GM18517 (cell line): ENCODE results near the gene RBM20.
A peak's percentile ranks its signal among the peaks of the same experiment; 100 is the strongest.

Experiments
- ATAC-seq: cut with Tn5 transposase; IDR thresholded peaks from one replicate; pipeline ENCODE4 v1.9.1; 2021; ENCODE audit warnings: mild to moderate bottlenecking, moderate library complexity; ENCODE audit not compliant: unreplicated experiment

Gene RBM20

DNA sequence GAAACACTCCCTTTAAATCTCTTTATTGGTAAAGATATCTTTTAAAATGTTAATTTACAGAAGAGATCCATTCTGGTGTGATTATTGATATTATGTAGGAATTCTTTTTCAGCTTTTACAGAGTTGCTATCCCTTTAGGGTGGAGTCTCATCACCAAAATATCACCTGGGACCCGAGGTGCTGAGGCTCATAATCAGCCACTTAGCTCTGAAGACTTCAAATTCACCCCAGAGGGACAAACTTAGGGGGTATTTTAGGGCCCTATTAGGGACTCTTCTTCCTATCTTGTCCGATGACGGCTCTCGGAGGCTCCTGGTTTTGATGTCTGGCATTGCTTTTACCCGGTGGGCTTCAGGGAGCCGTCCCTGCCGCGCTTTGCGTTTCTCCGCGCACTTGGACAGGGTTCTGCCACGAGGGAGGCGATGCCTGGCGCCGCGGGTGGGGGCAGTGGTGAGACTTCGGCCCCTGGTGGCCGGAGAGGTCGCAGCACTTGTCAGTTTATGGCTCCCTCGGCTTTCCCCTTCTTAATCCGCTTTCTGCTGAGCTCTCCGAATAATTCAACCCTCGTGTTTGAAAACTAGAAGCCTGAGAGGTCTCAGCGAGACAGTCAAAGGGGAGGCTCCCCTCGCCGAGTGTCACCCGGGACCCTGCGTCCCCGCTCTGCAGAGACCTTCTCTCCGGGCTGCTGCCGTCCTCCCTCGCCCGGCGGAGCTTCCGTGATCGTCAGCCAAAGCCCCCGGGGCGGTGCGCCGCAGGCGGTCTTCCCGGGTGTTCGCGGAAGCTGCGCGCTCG lies 27.8 kb downstream of the RBM20 start:
- ATAC-seq, result peak; percentile 99

DNA sequence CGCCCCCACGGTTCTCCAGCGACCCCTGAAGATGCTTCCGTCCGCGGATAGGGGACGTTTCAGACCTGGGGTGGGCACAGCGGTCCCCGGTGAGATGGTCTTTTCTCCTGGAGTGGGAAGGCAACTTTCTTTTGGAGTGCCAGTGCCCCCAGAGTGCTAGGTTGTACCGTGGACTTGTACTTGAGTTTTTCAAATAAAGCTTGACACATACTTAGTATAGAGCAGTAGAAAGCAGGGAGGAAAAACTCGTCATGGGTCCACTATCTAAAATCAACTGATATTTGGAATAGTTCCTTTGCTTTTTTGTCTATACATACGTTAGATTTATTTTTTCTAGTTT lies 28.4 kb downstream of the RBM20 start:
- ATAC-seq, result peak; percentile 32

DNA sequence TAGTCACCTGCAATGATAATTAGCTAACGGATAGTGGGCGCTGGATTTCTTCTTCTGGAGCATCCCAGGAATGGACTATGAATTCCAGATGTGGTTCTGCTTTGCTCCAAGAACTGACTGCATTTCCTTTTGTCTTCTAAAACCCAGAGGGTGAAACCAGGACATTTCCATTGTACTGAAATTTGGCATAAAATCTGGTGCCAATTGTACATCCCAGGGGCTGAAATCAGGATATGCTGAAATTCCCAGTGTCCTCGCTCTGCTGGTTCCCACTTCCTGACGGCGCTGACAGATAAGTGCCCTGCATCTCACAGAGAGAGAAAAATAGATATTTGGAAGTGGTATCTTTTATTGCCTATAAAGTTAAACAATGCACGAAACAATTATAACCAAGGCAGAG lies 31.9 kb downstream of the RBM20 start:
- ATAC-seq, result no peak

DNA sequence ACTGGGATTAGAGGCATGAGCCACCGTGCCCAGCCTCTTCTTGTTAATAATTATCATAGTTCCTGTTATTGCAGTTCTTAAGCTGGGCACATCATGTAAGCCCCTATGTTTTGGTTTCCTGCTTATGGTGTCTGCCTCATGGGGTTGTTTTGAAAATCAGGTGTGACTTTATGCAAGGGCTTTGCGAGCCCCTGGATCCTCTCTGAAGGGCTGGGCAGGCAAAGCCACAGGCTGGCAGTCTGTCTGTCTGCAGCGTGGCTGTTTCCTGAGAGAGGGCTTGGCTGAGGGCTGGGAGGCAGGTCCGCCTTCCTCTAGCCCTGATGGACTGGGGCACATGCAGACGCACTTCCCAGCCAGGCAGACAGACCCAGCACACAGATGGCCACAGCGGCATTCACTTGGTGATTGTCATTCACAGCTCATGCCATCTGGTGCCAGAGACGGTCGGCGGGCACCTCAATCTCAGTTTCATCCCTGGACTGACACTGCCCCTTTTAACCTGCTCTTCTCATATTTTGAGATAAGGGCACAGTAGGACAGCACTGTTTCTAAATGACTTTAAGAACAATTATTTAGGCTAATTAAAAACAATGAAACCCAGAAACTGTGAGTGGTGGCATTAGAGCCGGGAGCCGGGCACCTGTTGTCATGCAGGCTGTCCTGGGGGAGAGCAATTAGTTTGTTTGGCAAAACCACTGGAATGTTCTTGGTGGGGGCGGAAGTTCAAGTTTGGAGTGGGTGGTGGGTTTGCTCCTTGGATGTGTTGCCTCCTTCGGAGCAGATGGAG lies 35.5 kb downstream of the RBM20 start:
- no peak for ATAC-seq

DNA sequence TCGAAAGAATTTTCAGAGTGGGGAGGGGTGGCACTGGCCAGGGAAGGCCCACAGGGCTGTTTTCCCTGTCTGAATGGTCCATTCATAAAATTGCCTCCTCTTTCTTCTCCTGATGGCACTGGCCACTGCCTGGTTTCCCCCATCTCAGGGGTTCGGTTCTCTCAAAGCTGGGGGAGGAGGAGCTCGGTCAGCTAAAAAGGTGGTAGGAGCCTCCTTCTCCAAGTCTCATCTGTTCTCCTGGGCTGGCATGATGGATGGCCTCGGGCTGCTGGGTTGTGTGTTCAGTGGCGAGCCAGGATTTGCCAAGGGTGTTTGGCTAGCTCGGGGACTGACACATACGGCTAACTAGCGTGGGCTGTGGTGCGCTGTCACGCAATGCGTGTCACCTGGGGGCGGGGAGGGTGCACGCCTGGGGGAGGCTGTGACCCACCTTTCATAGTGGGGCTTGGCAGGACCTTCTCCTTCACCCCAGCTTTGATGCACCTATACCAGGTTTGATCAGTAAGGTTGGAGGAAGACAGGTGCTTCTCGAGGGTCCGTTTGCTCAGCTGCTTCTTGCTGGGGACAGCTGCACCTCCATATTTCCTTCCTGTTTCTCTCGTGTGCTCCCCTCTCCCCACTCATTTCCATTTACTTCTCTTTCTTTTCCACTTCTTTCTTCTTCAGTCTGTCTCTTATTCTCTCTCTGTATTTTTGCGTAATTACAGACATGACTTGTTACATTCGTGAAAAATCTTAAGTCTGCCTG lies 36.3 kb downstream of the RBM20 start:
- no peak for ATAC-seq

DNA sequence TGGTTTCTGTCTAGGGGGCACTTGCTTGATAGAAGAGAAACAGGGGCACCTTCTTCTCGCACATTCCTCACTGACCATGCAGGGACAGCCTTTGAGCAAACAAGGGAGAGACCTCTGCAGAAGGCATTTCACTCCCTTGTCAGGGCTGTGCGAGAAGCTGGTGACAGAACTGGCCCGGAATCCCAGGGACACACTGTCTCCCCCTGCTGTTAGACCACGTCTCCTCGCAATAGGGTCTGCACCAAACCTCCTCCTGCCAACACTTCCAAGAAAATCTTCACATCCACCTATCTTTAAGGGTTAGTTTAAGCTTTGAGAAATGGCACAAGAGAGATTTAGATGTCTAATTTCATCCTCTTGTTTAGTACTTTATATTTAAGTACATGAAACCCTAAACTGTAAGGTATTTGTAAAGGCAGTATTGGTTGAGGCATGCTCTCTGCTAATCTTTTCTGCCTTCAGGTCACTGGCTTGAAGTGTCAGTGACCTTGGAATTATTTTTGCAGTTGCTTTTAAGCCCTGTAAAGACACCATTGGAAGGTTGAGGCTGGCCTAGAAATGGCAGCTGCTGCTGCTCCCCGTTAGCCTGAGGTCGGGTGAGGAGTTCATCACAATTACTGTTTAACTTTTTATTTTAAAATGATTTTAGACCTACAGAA lies 37.0 kb downstream of the RBM20 start:
- no peak for ATAC-seq

DNA sequence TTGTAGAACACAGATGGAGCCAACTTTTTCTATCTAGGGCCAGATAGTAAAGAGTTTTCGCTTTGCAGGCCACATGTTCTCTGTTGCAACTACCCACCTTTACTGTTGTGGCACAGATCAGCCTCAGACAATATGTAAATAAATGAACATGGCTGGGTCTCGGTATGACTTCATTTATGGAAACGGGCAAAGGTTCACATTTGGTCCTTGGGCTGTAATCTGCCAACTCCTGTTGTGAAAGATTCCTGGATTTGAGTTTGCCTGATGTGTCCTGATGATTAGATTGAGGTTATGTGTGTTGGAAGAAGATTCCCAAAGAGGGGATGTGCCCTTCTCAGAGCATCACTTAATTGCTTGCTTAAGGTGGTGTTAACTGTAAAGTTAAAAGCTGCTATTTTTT lies 38.2 kb downstream of the RBM20 start:
- ATAC-seq, result no peak

DNA sequence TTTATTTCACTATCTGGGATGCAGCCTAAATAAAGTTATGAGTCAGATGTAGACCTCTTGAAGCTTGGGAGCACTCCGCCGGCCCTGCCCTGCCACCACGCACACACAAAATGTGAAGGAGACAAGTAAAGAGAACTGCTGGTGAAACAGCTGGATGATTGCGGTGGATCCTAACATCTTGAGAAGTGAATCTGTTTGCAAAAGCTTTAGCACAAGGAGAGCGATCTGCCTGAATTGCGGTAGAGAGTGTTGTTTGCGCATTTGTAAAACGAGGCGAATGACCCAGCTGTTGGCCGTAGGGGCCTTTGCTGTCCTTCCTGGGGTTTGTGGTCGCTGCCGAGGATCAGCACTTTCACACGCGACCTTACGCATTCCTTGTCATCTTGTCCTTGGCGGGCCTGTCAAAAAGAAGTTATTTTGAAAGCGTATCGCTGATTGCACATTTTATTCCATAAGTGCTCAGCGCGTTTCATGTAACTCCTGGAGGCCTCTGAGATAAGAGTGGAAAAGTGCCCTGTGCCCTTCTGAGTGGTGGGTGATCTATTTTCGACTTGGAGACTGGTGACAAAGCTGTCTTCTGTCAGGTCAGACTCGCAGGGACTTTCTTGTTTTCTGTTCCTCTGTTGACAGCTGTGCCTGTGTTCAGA lies 40.8 kb downstream of the RBM20 start:
- no peak for ATAC-seq

DNA sequence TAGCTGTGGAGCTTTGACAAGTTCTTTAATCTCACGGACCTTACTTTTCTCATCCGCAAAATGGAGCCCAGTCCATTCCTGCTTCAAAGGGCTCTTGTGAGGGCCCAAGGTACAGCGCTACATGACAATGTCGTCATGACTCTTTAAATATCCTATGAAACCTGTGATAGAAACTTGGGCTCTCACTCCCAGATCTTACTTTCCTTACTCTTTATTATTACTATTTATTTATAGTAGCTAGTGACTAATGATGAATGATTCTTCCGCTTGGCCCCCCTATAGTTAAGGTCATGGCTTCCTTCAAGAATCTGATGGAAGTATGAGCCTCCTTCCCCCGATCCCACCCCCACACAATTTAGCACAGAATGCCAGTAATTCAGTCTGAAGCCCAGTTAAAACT lies 41.9 kb downstream of the RBM20 start:
- no peak for ATAC-seq

DNA sequence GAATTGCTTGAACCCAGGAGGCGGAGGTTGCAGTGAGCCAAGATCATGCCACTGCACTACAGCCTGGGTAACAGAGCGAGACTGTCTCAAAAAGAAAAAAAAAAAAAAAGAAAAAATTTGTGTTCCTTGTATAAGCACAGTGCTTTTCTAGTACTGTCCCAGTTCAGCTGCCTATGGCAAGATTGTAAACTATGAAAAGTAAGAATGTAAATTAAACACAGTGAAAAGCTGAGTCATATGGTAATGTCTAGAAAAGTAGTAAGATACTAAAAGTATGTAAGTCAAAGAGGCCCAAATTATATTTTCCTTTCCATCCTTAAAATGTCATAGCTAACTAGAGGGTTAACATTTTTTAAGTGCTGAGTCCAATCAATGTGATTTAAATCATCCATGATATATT lies 42.8 kb downstream of the RBM20 start:
- no peak for ATAC-seq

DNA sequence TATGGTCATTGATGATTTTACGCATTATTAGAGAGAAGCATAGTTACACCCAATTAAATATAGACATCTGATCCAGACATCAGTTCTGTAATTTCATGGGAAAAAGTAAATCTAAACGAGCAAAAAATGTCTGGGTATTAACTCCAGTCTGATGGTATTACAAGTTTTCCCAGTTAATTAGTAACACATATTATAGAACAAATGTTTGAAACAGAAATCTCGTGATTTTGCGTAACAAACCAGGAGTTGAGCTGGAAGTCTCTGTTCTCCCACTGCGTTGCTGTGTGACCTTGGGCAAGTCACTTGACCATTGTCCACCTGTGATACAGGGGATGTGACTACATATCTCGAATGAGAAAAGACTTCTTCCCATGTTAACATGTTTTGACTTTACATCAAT lies 43.3 kb downstream of the RBM20 start:
- no peak for ATAC-seq

DNA sequence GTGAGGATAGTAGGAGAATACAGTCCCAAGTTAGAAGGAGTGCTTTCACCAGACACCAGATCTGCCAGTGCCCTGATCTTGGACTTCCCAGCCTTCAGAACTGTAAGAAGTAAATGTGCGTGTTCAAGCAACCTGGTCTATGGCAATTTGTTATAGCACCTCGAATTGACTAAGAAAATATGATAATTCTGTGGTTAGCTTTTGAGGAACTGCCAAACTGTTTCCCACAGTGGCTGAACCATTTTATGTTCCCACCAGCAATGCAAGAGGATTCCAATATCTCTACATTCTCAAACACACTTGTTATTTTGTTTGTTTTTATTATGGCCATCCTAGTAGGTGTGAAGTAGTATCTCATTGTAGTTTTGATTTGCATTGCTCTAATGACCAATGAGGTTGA lies 47.0 kb downstream of the RBM20 start:
- ATAC-seq, result no peak

DNA sequence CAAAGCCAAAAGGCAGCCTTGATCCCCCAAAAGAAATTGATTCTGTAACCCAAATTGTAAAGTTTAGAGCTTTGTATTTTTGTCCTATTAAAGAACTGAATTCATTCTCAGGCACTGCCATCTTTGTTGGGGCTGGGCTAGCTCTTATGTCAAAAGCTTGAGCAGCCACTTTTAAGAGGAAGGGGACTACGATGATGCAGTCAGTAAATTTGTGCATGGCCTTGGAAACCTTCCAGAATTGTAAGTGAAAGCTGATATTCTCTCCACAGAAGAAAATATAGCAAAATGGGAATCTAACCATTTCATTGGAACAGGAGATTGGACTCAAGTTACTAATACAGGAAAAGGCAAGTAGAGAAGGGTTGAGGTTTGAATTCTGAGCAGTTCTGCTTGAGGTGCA lies 50.1 kb downstream of the RBM20 start:
- ATAC-seq, result no peak

DNA sequence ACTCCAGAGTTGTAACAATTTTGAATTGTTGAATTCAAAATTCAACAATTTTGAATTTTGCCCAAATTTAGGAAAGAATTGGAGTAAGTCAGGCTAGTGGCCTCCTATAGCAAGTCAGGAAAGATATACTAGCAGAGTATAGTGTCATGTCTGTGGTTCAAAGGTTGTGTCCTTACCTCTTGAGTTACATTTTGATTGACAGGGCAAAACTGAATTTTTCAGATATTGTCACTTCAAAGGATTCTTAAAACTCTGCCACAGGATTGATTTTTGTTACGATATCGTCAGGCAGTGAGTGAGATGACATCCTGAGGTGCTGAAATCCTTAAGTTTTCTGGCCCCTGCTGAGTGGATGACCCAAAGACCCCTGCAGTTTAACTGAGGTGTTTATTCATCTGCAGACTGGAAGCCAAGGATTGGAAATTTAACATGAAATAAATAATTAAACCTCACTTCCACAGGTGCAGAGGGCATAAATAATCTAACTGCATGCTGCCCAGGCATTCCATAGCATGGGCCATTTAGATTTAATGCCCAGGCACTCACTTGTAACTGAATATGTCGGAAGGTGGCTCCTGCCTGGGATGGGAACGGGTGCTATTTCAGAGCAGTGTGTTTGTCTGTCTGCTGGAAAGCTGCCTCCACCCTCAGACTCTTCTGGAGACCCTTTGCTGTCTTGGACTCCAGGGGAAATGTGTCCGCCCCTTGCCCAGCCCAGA lies 50.8 kb downstream of the RBM20 start:
- no peak for ATAC-seq

DNA sequence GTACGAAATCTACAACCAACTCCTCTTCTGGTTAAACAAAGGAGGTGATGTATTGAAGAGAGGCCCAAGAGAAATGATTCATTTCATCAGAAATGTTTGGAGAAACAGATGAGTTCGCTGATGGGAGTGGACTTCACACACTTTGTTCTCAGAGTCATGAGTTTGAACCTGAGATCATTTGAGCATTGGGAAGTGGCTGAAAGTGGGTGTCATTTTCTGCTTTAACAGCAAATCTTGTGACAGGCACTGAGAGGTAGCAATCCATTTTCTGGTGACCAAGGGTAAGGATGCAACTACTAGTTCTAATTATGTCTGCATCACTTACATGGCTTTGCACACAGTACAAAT lies 51.4 kb downstream of the RBM20 start:
- ATAC-seq, result no peak

DNA sequence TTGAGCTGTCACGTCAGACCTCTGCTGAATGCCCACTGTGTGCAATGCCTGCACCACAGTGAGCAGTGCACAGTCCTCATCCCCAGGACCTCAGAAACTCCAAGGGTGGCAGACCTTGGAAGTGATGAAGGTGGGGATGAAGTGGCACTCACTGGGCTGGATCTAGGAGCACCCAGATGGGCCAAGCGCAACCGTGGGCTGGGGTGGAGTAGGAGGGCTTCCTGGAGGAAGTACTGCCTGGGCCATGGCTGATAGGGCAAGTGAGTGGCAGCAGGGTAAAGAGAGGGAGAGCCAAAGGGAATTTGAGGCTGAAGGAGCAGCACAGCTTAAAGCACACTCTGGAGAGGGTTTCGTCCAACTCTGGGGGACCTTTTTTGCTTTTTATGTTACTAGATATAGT lies 52.3 kb downstream of the RBM20 start:
- ATAC-seq, result no peak

DNA sequence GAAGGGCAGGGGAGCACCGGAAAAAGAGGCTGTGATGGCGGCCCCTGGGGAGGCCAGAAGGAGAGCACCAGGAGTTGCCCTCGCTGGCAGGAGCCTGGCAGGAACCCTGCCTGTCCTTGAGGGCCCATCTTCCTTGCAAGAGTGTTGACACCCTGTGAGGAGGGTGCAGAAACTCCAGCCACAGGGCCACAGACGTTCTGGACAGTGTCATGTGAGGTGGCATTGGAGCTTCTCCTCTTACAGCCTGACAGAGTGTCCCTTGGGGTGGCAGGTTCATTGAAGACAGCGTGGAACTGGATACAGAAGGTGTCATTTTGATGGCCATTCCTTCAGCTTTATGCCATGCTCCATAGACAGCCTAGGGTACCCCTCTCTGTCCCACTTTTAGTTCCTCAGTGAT lies 54.2 kb downstream of the RBM20 start:
- no peak for ATAC-seq

DNA sequence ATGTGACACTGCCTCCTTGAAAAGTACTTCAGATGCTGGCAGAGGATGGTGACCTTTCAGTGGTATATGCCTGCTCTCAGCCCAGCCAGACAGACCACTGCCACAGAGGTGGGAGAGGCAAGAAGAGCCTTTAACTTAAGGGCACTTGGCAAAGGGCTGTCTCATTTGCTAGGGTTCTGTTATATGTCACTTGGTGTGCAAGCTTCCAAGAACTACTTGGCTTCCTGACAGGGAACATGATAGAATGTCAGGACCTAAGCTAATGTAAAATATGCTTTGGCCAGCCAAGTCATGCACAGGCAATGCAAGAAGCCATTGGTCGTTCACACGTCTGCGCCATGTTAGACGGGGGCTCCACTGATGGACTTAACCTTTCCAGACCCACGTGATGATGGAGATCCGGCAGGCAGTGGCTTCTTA lies 54.7 kb downstream of the RBM20 start:
- ATAC-seq, result no peak

DNA sequence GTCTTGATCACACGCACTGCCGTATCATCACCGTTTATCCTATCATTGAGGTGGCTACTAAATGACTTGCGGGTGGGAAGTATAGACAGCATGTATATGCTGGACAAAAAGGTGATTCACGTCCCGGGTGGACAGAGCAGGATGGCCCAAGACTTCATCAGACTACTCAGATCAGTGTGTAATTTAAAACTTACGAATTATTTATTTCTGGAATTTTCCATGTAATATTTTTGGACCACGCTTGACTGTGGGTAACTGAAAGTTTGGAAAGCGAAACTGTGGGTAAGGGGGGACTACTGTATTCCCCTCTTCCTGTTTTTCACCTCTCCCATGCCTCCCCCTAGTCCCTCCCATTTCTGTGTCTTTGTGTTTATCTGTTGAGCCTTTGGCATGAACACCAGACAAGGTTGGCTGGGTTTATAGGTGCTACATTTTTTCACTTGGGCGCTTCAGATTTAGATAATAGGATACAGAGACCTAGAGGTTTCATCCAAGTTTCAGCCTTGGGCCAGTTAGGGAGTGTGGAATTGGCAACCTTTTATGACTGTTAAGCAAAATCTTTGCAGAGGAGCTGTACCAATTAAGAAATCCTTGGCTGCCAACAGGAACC lies 55.8 kb downstream of the RBM20 start:
- ATAC-seq, result no peak
